ENCODE measurements around the gene RTP5. TPM values are rescaled to one million over a fixed set of nuclear protein-coding genes. Genes with fewer than 3 reads are reported as not detected.

RTP5 gene
- total and polyA plus RNA-seq, 2 donors (not counting 3 experiments of a cell fraction or from before 2014, with no cell fraction given): not detected

DNA sequence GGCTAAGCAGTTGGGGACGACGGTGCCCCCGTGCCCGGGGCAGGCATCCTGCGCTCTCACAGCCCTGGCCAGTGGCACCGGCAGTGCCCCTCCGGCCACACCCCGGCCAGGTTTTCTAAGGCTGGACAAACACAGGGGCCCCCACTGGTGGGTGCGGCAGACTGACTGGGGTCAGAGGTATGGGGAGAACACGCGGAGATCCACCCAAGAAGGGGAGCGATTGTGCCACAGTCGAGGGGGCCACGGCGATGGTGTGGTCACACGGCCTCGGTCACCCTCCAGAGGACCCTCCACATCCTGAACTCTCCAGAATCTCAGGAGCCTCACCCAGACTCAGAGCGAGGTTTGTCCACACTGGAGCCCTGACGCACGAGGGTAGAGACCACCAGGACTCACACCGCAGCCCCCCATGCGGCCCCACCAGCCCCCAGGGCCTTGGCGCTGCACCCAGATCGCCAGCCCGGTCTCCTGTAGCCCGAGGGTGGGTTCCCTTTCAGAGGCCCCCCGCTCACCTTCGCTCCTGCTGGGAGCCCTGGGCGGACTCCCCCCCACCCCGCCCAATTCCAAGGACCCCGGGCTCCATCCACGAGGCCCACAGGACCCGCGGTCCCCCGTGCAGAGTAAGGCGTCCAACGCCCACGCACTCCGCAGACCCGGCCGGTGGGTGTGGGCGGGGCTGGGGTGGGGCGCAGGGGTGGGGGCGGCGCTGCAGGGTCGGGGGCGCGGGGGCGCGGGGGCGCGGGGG is 26.0 kb upstream of the RTP5 start:
- CTCF ChIA-PET: no interaction called here

More for the DNA sequence above, 26.0 kb upstream of the RTP5 start:
- Histone ChIP-seq H3K4me1 (ENCODE audit: control insufficient read depth, extremely low read depth, insufficient read depth, low read length) (peaks cover 7% of the 10 kb centered on the region), H2AFZ (ENCODE audit: low read depth, low read length) (no peak overlapping the region), H3K4me2 (ENCODE audit: insufficient read depth, low read length) (no peak overlapping the region), H3K27me3 (ENCODE audit: control insufficient read depth in 2 of 2, insufficient read depth in 2 of 2, low read length in 2 of 2) (peaks cover 4 to 6% of the 10 kb centered on the region in 2 experiments), H3K9me1 (replicated peaks; ENCODE audit: control insufficient read depth, extremely low read depth, insufficient read depth, low read length) (no peaks in the 10 kb centered on the region), H4K20me1 (replicated peaks; ENCODE audit: control insufficient read depth, extremely low read depth, insufficient read depth, low read length) (no peaks in the 10 kb centered on the region), H3K4me3 (replicated peaks in 1 of 3; ENCODE audit: insufficient read depth in 1 of 3, low read depth in 1 of 3, low read length in 3 of 3) (no peak overlapping the region), H3K27ac (ENCODE audit: insufficient read depth, low read depth, low read length) (no peak overlapping the region), H3K36me3 (ENCODE audit: control insufficient read depth in 2 of 2, extremely low read depth in 1 of 2, insufficient read depth in 2 of 2, low read length in 2 of 2) (no peaks in the 10 kb centered on the region), H3K9ac (replicated peaks; ENCODE audit: extremely low read depth, insufficient read depth, low read length) (no peak overlapping the region), H3K9me3 (replicated peaks; ENCODE audit: control insufficient read depth, insufficient read depth, low read length) (no peaks in the 10 kb centered on the region), H3K79me2 (ENCODE audit: control insufficient read depth, insufficient read depth, low read length) (no peaks in the 10 kb centered on the region)
- FAIRE-seq (no peak), DNase-seq (ENCODE audit: low read depth, low spot score) (no peak)
- intact Hi-C loops (cut with micrococcal nuclease) (no loop called here), dilution Hi-C loops (cut with MboI; ENCODE audit: extremely low pct_ligation_motif_present, low sequenced_read_pairs) (no loop called here)
- no TSS peak for BruUV-seq (replicated peaks)
- TF ChIP-seq FOS (IDR thresholded peaks at IDR 0.05; ENCODE audit: borderline replicate concordance, insufficient read depth, low read length) (no peak), POLR2AphosphoS5 (IDR thresholded peaks at IDR 0.05; ENCODE audit: insufficient read depth, low read depth, low read length) (no peak), EZH2 (IDR thresholded peaks at IDR 0.05; ENCODE audit: borderline replicate concordance, low read depth, low read length, severe bottlenecking) (no peak), JUN (IDR thresholded peaks at IDR 0.05; ENCODE audit: borderline replicate concordance, insufficient read depth, insufficient read length, low read depth) (no peak), POLR2A (IDR thresholded peaks at IDR 0.05; ENCODE audit: low read depth, low read length) (no peak), MYC (IDR thresholded peaks at IDR 0.05; ENCODE audit: low read depth, low read length) (no peak), GATA2 (IDR thresholded peaks at IDR 0.05; ENCODE audit: insufficient read depth, insufficient read length, low read depth, low read length) (no peak)
- TF ChIP-seq, protein P1, sequence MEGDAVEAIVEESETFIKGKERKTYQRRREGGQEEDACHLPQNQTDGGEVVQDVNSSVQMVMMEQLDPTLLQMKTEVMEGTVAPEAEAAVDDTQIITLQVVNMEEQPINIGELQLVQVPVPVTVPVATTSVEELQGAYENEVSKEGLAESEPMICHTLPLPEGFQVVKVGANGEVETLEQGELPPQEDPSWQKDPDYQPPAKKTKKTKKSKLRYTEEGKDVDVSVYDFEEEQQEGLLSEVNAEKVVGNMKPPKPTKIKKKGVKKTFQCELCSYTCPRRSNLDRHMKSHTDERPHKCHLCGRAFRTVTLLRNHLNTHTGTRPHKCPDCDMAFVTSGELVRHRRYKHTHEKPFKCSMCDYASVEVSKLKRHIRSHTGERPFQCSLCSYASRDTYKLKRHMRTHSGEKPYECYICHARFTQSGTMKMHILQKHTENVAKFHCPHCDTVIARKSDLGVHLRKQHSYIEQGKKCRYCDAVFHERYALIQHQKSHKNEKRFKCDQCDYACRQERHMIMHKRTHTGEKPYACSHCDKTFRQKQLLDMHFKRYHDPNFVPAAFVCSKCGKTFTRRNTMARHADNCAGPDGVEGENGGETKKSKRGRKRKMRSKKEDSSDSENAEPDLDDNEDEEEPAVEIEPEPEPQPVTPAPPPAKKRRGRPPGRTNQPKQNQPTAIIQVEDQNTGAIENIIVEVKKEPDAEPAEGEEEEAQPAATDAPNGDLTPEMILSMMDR (IDR thresholded peaks at IDR 0.05; ENCODE audit: extremely low read depth in 1 of 2, insufficient read depth in 1 of 2, low read depth in 1 of 2, low read length in 2 of 2): no peak
- TF ChIP-seq, protein P2, sequence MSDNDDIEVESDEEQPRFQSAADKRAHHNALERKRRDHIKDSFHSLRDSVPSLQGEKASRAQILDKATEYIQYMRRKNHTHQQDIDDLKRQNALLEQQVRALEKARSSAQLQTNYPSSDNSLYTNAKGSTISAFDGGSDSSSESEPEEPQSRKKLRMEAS (IDR thresholded peaks at IDR 0.05; ENCODE audit: insufficient read depth, insufficient read length): no peak
- POLR2A ChIA-PET: interaction anchor here (0.6 kb wide), 1 partner anchor 625 kb away, joined by 5 read pairs; no protein-coding TSS in a partner anchor
